ENCODE results near the gene CRIM1. TPM values are rescaled to one million over a fixed set of nuclear protein-coding genes. Genes with fewer than 3 reads are reported as not detected.

CRIM1 gene
- total RNA-seq, 6 donors from 2014 or later: 74.7 to 128 (median 110) TPM

- no peak overlapping the region for H3K27ac ChIP-seq
- H3K4me3 ChIP-seq: no peak overlapping the region
- no peak for ATAC-seq (ENCODE audit: low FRiP score in 2 of 2)
- H3K27me3 ChIP-seq: no peaks in the 10 kb centered on the region
- H3K9me3 ChIP-seq: no peaks in the 10 kb centered on the region
- no peak for DNase-seq
- 69 to 87% methylated on average over 3 of the region's 3 CpGs for WGBS, 2 donors
- H3K36me3 ChIP-seq: peaks cover 4 to 35% (median 11%) of the 10 kb centered on the region in 4 donors
- no peaks in the 10 kb centered on the region for H3K4me1 ChIP-seq
- TF ChIP-seq POLR2A (IDR thresholded peaks at IDR 0.05) (no peak), CTCF (IDR thresholded peaks at IDR 0.05) (no peak), EP300 (IDR thresholded peaks at IDR 0.05) (no peak), POLR2AphosphoS5 (IDR thresholded peaks at IDR 0.05) (no peak)
These were observed 200.2 kb downstream of the CRIM1 start for GRCh38 chr2:36555789-36556188.

- no peak for ATAC-seq (ENCODE audit: low FRiP score in 2 of 2)
- WGBS, 2 donors: 65 to 68% methylated on average over 1 of the region's 1 CpG
- Histone ChIP-seq H3K36me3 (peaks cover 2 to 24% (median 7%) of the 10 kb centered on the region in 4 donors), H3K9me3 (no peaks in the 10 kb centered on the region), H3K27ac (no peak overlapping the region), H3K4me1 (peaks cover 6 to 8% (median 8%) of the 10 kb centered on the region in 4 donors), H3K4me3 (no peak overlapping the region), H3K27me3 (no peaks in the 10 kb centered on the region)
- TF ChIP-seq CTCF (IDR thresholded peaks at IDR 0.05) (no peak), EP300 (IDR thresholded peaks at IDR 0.05) (no peak), POLR2A (IDR thresholded peaks at IDR 0.05) (no peak), POLR2AphosphoS5 (IDR thresholded peaks at IDR 0.05) (no peak)
- DNase-seq: no peak
These were observed 201.3 kb downstream of the CRIM1 start for GRCh38 chr2:36556842-36557241.

GRCh38 chr2:36559221-36559942, 203.8 kb downstream of the CRIM1 start:
- Histone ChIP-seq H3K4me1 (peaks cover 22 to 28% (median 25%) of the 10 kb centered on the region in 4 donors), H3K4me3 (no peak overlapping the region), H3K27ac (no peak overlapping the region), H3K27me3 (no peaks in the 10 kb centered on the region), H3K36me3 (peaks cover 0 to 11% (median 7%) of the 10 kb centered on the region in 4 donors), H3K9me3 (no peaks in the 10 kb centered on the region)
- ATAC-seq (ENCODE audit: low FRiP score in 2 of 2) (no peak), DNase-seq (peak in 1 of 2 donors; percentile 19)
- 90 to 92% methylated on average over 11 of the region's 11 CpGs for WGBS, 2 donors
- TF ChIP-seq POLR2AphosphoS5 (IDR thresholded peaks at IDR 0.05) (no peak), EP300 (IDR thresholded peaks at IDR 0.05) (no peak), POLR2A (IDR thresholded peaks at IDR 0.05) (no peak), CTCF (IDR thresholded peaks at IDR 0.05) (no peak)

GRCh38 chr2:36560726-36561125, 205.1 kb downstream of the CRIM1 start:
- H3K4me3 ChIP-seq: no peak overlapping the region
- ATAC-seq (ENCODE audit: low FRiP score in 2 of 2): no peak
- H3K9me3 ChIP-seq: no peaks in the 10 kb centered on the region
- no peak for DNase-seq
- peaks cover 0 to 2% (median 0%) of the 10 kb centered on the region in 4 donors for H3K36me3 ChIP-seq
- peaks cover 22 to 28% (median 25%) of the 10 kb centered on the region in 4 donors for H3K4me1 ChIP-seq
- H3K27ac ChIP-seq: peak overlapping the region in 1 of 4 donors; percentile 72
- 95 to 96% methylated on average over 5 of the region's 5 CpGs for WGBS, 2 donors
- H3K27me3 ChIP-seq: no peaks in the 10 kb centered on the region
- TF ChIP-seq EP300 (IDR thresholded peaks at IDR 0.05) (no peak), CTCF (IDR thresholded peaks at IDR 0.05) (no peak)

All from upper lobe of left lung (tissue), 6 donors.